IMR-90 (cell line): Measurements from ENCODE around the gene CAMTA1. TPM values are rescaled to one million over a fixed set of nuclear protein-coding genes. Genes with fewer than 3 reads are reported as not detected.

ENCODE experiments used
- ATAC-seq: fragments of 200-7000 bp; cut with Tn5 transposase; 2 replicates; pipeline ENCODE4 v1.9.1; 2020; ENCODE audit warnings: low read depth, mild to moderate bottlenecking, moderate library complexity
- BruUV-seq: library from RNA; stranded (reverse); fragments of 400-500 nt; replicated peaks from 2 replicates; lab custom pipeline; 2021; lab: Mats Ljungman, UMichigan
- CTCF ChIA-PET: fragments of 300-600 bp; formaldehyde crosslinking; extraction: SDS; loops from one replicate; lab custom pipeline; 2021; ENCODE audit warnings: antibody characterized with exemption; lab: Yijun Ruan, JAX
- POLR2A ChIA-PET: fragments of 300-600 bp; sonication (Branson Sonifier 250); formaldehyde crosslinking; loops from one replicate; lab custom pipeline; 2022; ENCODE audit warnings: antibody characterized with exemption; ENCODE audit not compliant: unreplicated experiment; lab: Charles Lee
- DNase-seq: peaks from one replicate; pipeline ENCODE4 v3.0.0; 2013
- H2AFZ ChIP-seq: replicated peaks from 2 replicates; pipeline ENCODE3; 2013; ENCODE audit warnings: low read length, mild to moderate bottlenecking; ENCODE audit not compliant: poor library complexity
- H2AK5ac ChIP-seq: 2 replicates; pipeline ENCODE4 v1.6.1; 2013; ENCODE audit warnings: low read depth, low read length, inconsistent platforms
- H2AK9ac ChIP-seq: replicated peaks from 2 replicates; pipeline ENCODE3; 2013; ENCODE audit warnings: mild to moderate bottlenecking, low read depth, low read length, moderate library complexity; ENCODE audit not compliant: poor library complexity
- H2BK120ac ChIP-seq: 2 replicates; pipeline ENCODE4 v1.6.1; 2013; ENCODE audit warnings: low read depth, low read length, inconsistent platforms
- H2BK15ac ChIP-seq: 3 replicates; pipeline ENCODE4 v1.6.1; 2013; ENCODE audit warnings: low read depth, low read length, inconsistent platforms
- H2BK20ac ChIP-seq: 2 replicates; pipeline ENCODE4 v1.6.1; 2013; ENCODE audit warnings: low read depth, mild to moderate bottlenecking, inconsistent platforms, low read length, moderate library complexity
- H2BK5ac ChIP-seq: 2 replicates; pipeline ENCODE4 v1.6.1; 2013; ENCODE audit warnings: mild to moderate bottlenecking, low read depth, low read length, inconsistent platforms; ENCODE audit not compliant: poor library complexity, severe bottlenecking
- H3K14ac ChIP-seq: replicated peaks from 2 replicates; pipeline ENCODE4 v1.6.1; 2013; ENCODE audit warnings: low read depth, low read length, inconsistent platforms
- H3K18ac ChIP-seq: 2 replicates; pipeline ENCODE4 v1.6.1; 2013; ENCODE audit warnings: low read depth, low read length, control low read depth
- H3K23ac ChIP-seq: 2 replicates; pipeline ENCODE4 v1.6.1; 2013; ENCODE audit warnings: low read depth, low read length, inconsistent platforms
- H3K27ac ChIP-seq: 2 replicates; pipeline ENCODE4 v1.5.1; 2013; ENCODE audit warnings: mild to moderate bottlenecking, control low read depth, low read length; ENCODE audit not compliant: insufficient read depth
- H3K27me3 ChIP-seq: 2 replicates; pipeline ENCODE4 v1.6.1; 2013; ENCODE audit warnings: low read length; ENCODE audit not compliant: control insufficient read depth, insufficient read depth
- H3K36me3 ChIP-seq: 2 replicates; pipeline ENCODE4 v1.6.1; 2013; ENCODE audit warnings: low read length, mixed read lengths; ENCODE audit not compliant: control insufficient read depth, insufficient read depth
- H3K4ac ChIP-seq: 2 replicates; pipeline ENCODE4 v1.6.1; 2013; ENCODE audit warnings: low read depth, low read length, inconsistent platforms
- H3K4me1 ChIP-seq: 2 replicates; pipeline ENCODE4 v1.6.1; 2013; ENCODE audit warnings: low read length, mixed read lengths; ENCODE audit not compliant: control insufficient read depth, insufficient read depth
- H3K4me2 ChIP-seq: 2 replicates; pipeline ENCODE4 v1.6.1; 2013; ENCODE audit warnings: low read depth, mild to moderate bottlenecking, control low read depth, low read length, moderate library complexity
- H3K4me3 ChIP-seq: 2 replicates; pipeline ENCODE4 v1.5.1; 2013; ENCODE audit warnings: low read depth, mild to moderate bottlenecking, control low read depth, low read length, moderate library complexity; ENCODE audit not compliant: insufficient read depth
- H3K56ac ChIP-seq: 2 replicates; pipeline ENCODE4 v1.6.1; 2013; ENCODE audit warnings: low read length, inconsistent platforms; ENCODE audit not compliant: insufficient read depth; ENCODE audit errors: extremely low read depth
- H3K79me1 ChIP-seq, 2 experiments: 2 replicates each; pipeline ENCODE4 v1.6.1; 2013; ENCODE audit warnings: low read length in 2 of 2, inconsistent platforms in 1 of 2, low read depth in 1 of 2
- H3K9ac ChIP-seq: 2 replicates; pipeline ENCODE4 v1.6.1; 2013; ENCODE audit warnings: low read depth, low read length, control low read depth
- H3K9me1 ChIP-seq: 2 replicates; pipeline ENCODE4 v1.6.1; 2013; ENCODE audit warnings: low read length, inconsistent platforms; ENCODE audit not compliant: insufficient read depth
- H3K9me3 ChIP-seq: 2 replicates; pipeline ENCODE4 v1.6.1; 2013; ENCODE audit warnings: low read length; ENCODE audit not compliant: control insufficient read depth, insufficient read depth
- H4K20me1 ChIP-seq: 2 replicates; pipeline ENCODE4 v1.6.1; 2013; ENCODE audit warnings: low read length, inconsistent platforms; ENCODE audit not compliant: insufficient read depth
- H4K5ac ChIP-seq: 2 replicates; pipeline ENCODE4 v1.6.1; 2013; ENCODE audit warnings: mild to moderate bottlenecking, low read depth, low read length, control low read depth
- H4K8ac ChIP-seq, 2 experiments: 2 replicates each; pipeline ENCODE4 v1.6.1; 2013; ENCODE audit warnings: low read depth in 2 of 2, low read length in 2 of 2, control low read depth in 1 of 2, inconsistent platforms in 1 of 2
- H4K91ac ChIP-seq: 2 replicates; pipeline ENCODE4 v1.6.1; 2013; ENCODE audit warnings: low read depth, low read length, inconsistent platforms; ENCODE audit not compliant: insufficient read depth
- CEBPB ChIP-seq: IDR thresholded peaks from 2 replicates; pipeline ENCODE4 v1.6.1; 2012; ENCODE audit warnings: low read depth, low read length, improper control_type of control experiment
- CTCF ChIP-seq: conservative IDR thresholded peaks from 2 replicates; pipeline ENCODE4 v1.5.1; 2012; ENCODE audit warnings: mild to moderate bottlenecking, low read depth, low read length, improper control_type of control experiment
- FOS ChIP-seq: fragments of 150-350 bp; IDR thresholded peaks from 2 replicates; pipeline ENCODE4 v1.6.1; 2016; ENCODE audit warnings: low read depth, low read length
- MAZ ChIP-seq: IDR thresholded peaks from 2 replicates; pipeline ENCODE4 v1.6.1; 2012; ENCODE audit warnings: low read depth, mild to moderate bottlenecking, low read length, improper control_type of control experiment, moderate library complexity, borderline replicate concordance
- RFX5 ChIP-seq: IDR thresholded peaks from 2 replicates; pipeline ENCODE4 v1.8.0; 2012; ENCODE audit warnings: low read depth, mild to moderate bottlenecking, low read length, moderate library complexity
- SMC3 ChIP-seq: fragments of 150-350 bp; IDR thresholded peaks from 2 replicates; pipeline ENCODE4 v1.6.1; 2016; ENCODE audit warnings: low read depth, mild to moderate bottlenecking, antibody characterized with exemption, low read length, moderate library complexity
- WGBS, 2 experiments: methylation state at CpG; one replicate each; pipeline versions ENCODE4 v1.1.5 to v1.1.7; 2013; ENCODE audit warnings: missing lambda C conversion rate in 2 of 2; ENCODE audit not compliant: insufficient read length in 1 of 2; ENCODE audit errors: extremely low coverage in 2 of 2; 5-methylcytosine and 5-hydroxymethylcytosine counted together
- dilution Hi-C: fragments of 300-500 bp; cut with HindIII; formaldehyde crosslinking; loops from one replicate; pipeline ENCODE4 v1.14.3; 2018; ENCODE audit warnings: low sequenced_read_pairs; ENCODE audit not compliant: unreplicated experiment
- in situ Hi-C: fragments of 300-500 bp; cut with MboI; formaldehyde crosslinking; loops from 3 replicates; pipeline ENCODE4 v1.14.3; 2019; ENCODE audit warnings: low sequenced_read_pairs, inconsistent platforms, mixed read lengths
- intact Hi-C: fragments of 100-400 bp; cut with micrococcal nuclease; formaldehyde crosslinking; loops from 2 replicates; pipeline ENCODE4 v1.10.0; 2022
- polyA plus RNA-seq, 3 experiments: library from polyadenylated mRNA; depleted of rRNA; stranded (reverse); fragments of >200 nt; gene quantifications; 2 replicates each; pipeline ENCODE4 v1.2.3, GENCODE V29; 2012; ENCODE audit warnings: low replicate concordance in 1 of 3
- total RNA-seq: library from RNA; depleted of rRNA; stranded (reverse); fragments of >200 nt; gene quantifications from 2 replicates; pipeline ENCODE4 v1.2.3, GENCODE V29; 2012
- TF ChIP-seq, protein P1 (sequence below): fragments of 150-350 bp; IDR thresholded peaks from 2 replicates; pipeline ENCODE4 v1.6.1; 2016; ENCODE audit warnings: low read depth, mild to moderate bottlenecking, low read length, moderate library complexity, borderline replicate concordance

The CAMTA1 gene
- total and polyA plus RNA-seq, 2 of the 4 experiments (the other 2 are of a cell fraction): 35.5 to 74.3 TPM

- 86% methylated on average over 1 of the region's 4 CpGs; no CpG with 5 or more reads in 1 of the 2 experiments for WGBS, 2 experiments
- no peak overlapping the region for H3K4ac ChIP-seq
- no peak overlapping the region for H3K4me2 ChIP-seq
Measured at GRCh38 chr1:7444363-7444762, 659.1 kb downstream of the CAMTA1 start.

More at GRCh38 chr1:7444363-7444762, 659.1 kb downstream of the CAMTA1 start:
- Histone ChIP-seq H3K9me1 (no peaks in the 10 kb centered on the region), H3K14ac (no peak overlapping the region), H2BK20ac (no peak overlapping the region), H3K9me3 (no peaks in the 10 kb centered on the region), H3K27me3 (no peaks in the 10 kb centered on the region), H3K36me3 (no peaks in the 10 kb centered on the region), H4K5ac (no peak overlapping the region), H3K4me3 (no peak overlapping the region), H3K18ac (no peak overlapping the region), H3K4me1 (no peaks in the 10 kb centered on the region), H3K9ac (no peak overlapping the region), H2BK120ac (no peak overlapping the region), H3K23ac (no peak overlapping the region), H2AFZ (peak overlapping the region; percentile 33), H2AK9ac (no peak overlapping the region), H2BK15ac (no peak overlapping the region), H4K91ac (no peak overlapping the region), H2AK5ac (no peak overlapping the region), H2BK5ac (no peak overlapping the region), H3K79me1 (no peaks in the 10 kb centered on the region), H4K8ac (no peak overlapping the region), H3K27ac (no peak overlapping the region), H3K56ac (no peak overlapping the region), H4K20me1 (no peaks in the 10 kb centered on the region; the same call in 1 of the 2 replicates)
- ATAC-seq (peak; percentile 51; the same call in 1 of the 2 replicates), DNase-seq (no peak)
- ChIA-PET POLR2A (no interaction called here), CTCF (interaction anchor here (0.6 kb wide), 1 partner anchor 79 kb away, joined by 4 read pairs; no protein-coding TSS in a partner anchor)
- no TSS peak for BruUV-seq
- TF ChIP-seq CTCF (no peak), CEBPB (no peak), MAZ (no peak), FOS (no peak), RFX5 (no peak), SMC3 (no peak)
- TF ChIP-seq, protein P1, sequence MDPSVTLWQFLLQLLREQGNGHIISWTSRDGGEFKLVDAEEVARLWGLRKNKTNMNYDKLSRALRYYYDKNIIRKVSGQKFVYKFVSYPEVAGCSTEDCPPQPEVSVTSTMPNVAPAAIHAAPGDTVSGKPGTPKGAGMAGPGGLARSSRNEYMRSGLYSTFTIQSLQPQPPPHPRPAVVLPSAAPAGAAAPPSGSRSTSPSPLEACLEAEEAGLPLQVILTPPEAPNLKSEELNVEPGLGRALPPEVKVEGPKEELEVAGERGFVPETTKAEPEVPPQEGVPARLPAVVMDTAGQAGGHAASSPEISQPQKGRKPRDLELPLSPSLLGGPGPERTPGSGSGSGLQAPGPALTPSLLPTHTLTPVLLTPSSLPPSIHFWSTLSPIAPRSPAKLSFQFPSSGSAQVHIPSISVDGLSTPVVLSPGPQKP: no peak
- dilution Hi-C loops (no loop called here), intact Hi-C loops (no loop called here), in situ Hi-C loops (no loop called here)
